ENCODE measurements around the gene CFAP61. TPM values are rescaled to one million over a fixed set of nuclear protein-coding genes. Genes with fewer than 3 reads are reported as not detected.

Gene CFAP61
- total RNA-seq, 4 donors from 2014 or later, result not detected

GRCh38 chr20:20184149-20184548 is 131.8 kb downstream of the CFAP61 start:
- Histone ChIP-seq H3K36me3 (peaks cover 0 to 4% (median 0%) of the 10 kb centered on the region in 4 donors), H3K27ac (replicated peaks in 1 of 4) (no peak overlapping the region), H3K4me1 (no peaks in the 10 kb centered on the region), H3K9me3 (peaks cover 0 to 10% (median 5%) of the 10 kb centered on the region in 4 donors), H3K27me3 (no peaks in the 10 kb centered on the region), H3K4me3 (no peak overlapping the region)
- WGBS, result 69% methylated on average over 1 of the region's 1 CpG
- no peak for TF ChIP-seq EP300 (IDR thresholded peaks at IDR 0.05)
- intact Hi-C loops (cut with DNase I), result no loop called here
- no peak for DNase-seq (ENCODE audit: extremely low spot score)

- intact Hi-C loops (cut with DNase I), result no loop called here
- Histone ChIP-seq H3K4me3 (no peak overlapping the region), H3K27ac (replicated peaks in 1 of 4) (no peak overlapping the region), H3K27me3 (no peaks in the 10 kb centered on the region), H3K4me1 (no peaks in the 10 kb centered on the region), H3K36me3 (peaks cover 0 to 4% (median 0%) of the 10 kb centered on the region in 4 donors), H3K9me3 (peaks cover 0 to 6% (median 3%) of the 10 kb centered on the region in 4 donors)
- WGBS, result 89% methylated on average over 2 of the region's 2 CpGs
- no peak for TF ChIP-seq CTCF (IDR thresholded peaks at IDR 0.05)
- TF ChIP-seq POLR2AphosphoS5 (IDR thresholded peaks at IDR 0.05), result no peak
- TF ChIP-seq POLR2A (IDR thresholded peaks at IDR 0.05; ENCODE audit: low read depth), result no peak
- TF ChIP-seq EP300 (IDR thresholded peaks at IDR 0.05), result no peak
- DNase-seq (ENCODE audit: extremely low spot score), result no peak
These were observed 132.4 kb downstream of the CFAP61 start for GRCh38 chr20:20184706-20185105.

GRCh38 chr20:20188647-20189046 is 136.3 kb downstream of the CFAP61 start:
- H3K9me3 ChIP-seq, result no peaks in the 10 kb centered on the region
- no peaks in the 10 kb centered on the region for H3K27me3 ChIP-seq
- DNase-seq (ENCODE audit: extremely low spot score), result no peak
- 92% methylated on average over 1 of the region's 1 CpG for WGBS
- no peak overlapping the region for H3K27ac ChIP-seq (replicated peaks in 1 of 4)
- no peak overlapping the region for H3K4me3 ChIP-seq
- intact Hi-C loops (cut with DNase I), result no loop called here
- H3K36me3 ChIP-seq, result peaks cover 0 to 4% (median 0%) of the 10 kb centered on the region in 4 donors
- no peaks in the 10 kb centered on the region for H3K4me1 ChIP-seq
- TF ChIP-seq EP300 (IDR thresholded peaks at IDR 0.05) (no peak), POLR2AphosphoS5 (IDR thresholded peaks at IDR 0.05) (no peak), CTCF (IDR thresholded peaks at IDR 0.05) (no peak), POLR2A (IDR thresholded peaks at IDR 0.05; ENCODE audit: low read depth) (no peak)

GRCh38 chr20:20192366-20192765 is 140.0 kb downstream of the CFAP61 start:
- no peak for DNase-seq (ENCODE audit: extremely low spot score)
- Histone ChIP-seq H3K27ac (replicated peaks in 1 of 4) (no peak overlapping the region), H3K36me3 (peaks cover 0 to 12% (median 0%) of the 10 kb centered on the region in 4 donors), H3K4me3 (no peak overlapping the region), H3K27me3 (no peaks in the 10 kb centered on the region), H3K4me1 (no peaks in the 10 kb centered on the region), H3K9me3 (no peaks in the 10 kb centered on the region)
- TF ChIP-seq EP300 (IDR thresholded peaks at IDR 0.05), result no peak
- TF ChIP-seq POLR2AphosphoS5 (IDR thresholded peaks at IDR 0.05), result no peak
- TF ChIP-seq POLR2A (IDR thresholded peaks at IDR 0.05; ENCODE audit: low read depth), result no peak
- WGBS, result 81% methylated on average over 6 of the region's 6 CpGs
- intact Hi-C loops (cut with DNase I), result no loop called here

- intact Hi-C loops (cut with DNase I), result no loop called here
- no peak overlapping the region for H3K4me3 ChIP-seq
- no peak for TF ChIP-seq POLR2A (IDR thresholded peaks at IDR 0.05; ENCODE audit: low read depth)
- TF ChIP-seq CTCF (IDR thresholded peaks at IDR 0.05), result no peak
- TF ChIP-seq POLR2AphosphoS5 (IDR thresholded peaks at IDR 0.05), result no peak
- no peak for TF ChIP-seq EP300 (IDR thresholded peaks at IDR 0.05)
- H3K9me3 ChIP-seq, result no peaks in the 10 kb centered on the region
- H3K27me3 ChIP-seq, result peaks cover 0 to 6% (median 0%) of the 10 kb centered on the region in 4 donors
- H3K27ac ChIP-seq (replicated peaks in 1 of 4), result no peak overlapping the region
- peaks cover 0 to 13% (median 0%) of the 10 kb centered on the region in 4 donors for H3K36me3 ChIP-seq
- peaks cover 0 to 5% (median 0%) of the 10 kb centered on the region in 4 donors for H3K4me1 ChIP-seq
- DNase-seq (ENCODE audit: extremely low spot score), result no peak
- WGBS, result 44% methylated on average over 6 of the region's 6 CpGs
These were observed 142.8 kb downstream of the CFAP61 start for GRCh38 chr20:20195021-20195705.
